Measurements from ENCODE around the gene HCN1. TPM values are rescaled to one million over a fixed set of nuclear protein-coding genes. Genes with fewer than 3 reads are reported as not detected.

HCN1 gene
- total RNA-seq, 2 experiments from 2014 or later = not detected

- peaks cover 23% of the 10 kb centered on the region for H3K9me3 Mint-ChIP-seq
- no peaks in the 10 kb centered on the region for H3K4me1 Mint-ChIP-seq (ENCODE audit: low read depth)
- H3K27me3 Mint-ChIP-seq = no peaks in the 10 kb centered on the region
- CTCF ChIA-PET = no interaction called here
- no peak overlapping the region for H3K27ac Mint-ChIP-seq
- intact Hi-C loops (cut with micrococcal nuclease) = no loop called here
- no peaks in the 10 kb centered on the region for H3K36me3 Mint-ChIP-seq
- POLR2A ChIA-PET = no interaction called here
- DNase-seq = no peak
- no peak overlapping the region for H3K4me3 Mint-ChIP-seq
Measured at GRCh38 chr5:45225571-45226031, 470.6 kb downstream of the HCN1 start.

GRCh38 chr5:45205403-45205961 lies 490.7 kb downstream of the HCN1 start:
- peaks cover 8% of the 10 kb centered on the region for H3K9me3 Mint-ChIP-seq
- H3K4me1 Mint-ChIP-seq (ENCODE audit: low read depth) = no peaks in the 10 kb centered on the region
- intact Hi-C loops (cut with micrococcal nuclease) = no loop called here
- H3K27ac Mint-ChIP-seq = no peak overlapping the region
- H3K4me3 Mint-ChIP-seq = no peak overlapping the region
- no peaks in the 10 kb centered on the region for H3K36me3 Mint-ChIP-seq
- H3K27me3 Mint-ChIP-seq = no peaks in the 10 kb centered on the region
- ChIA-PET POLR2A (no interaction called here), CTCF (no interaction called here)
- no peak for DNase-seq
